Ovary (tissue), 9 donors: ENCODE results near the gene TMEM117. TPM values are rescaled to one million over a fixed set of nuclear protein-coding genes. Genes with fewer than 3 reads are reported as not detected.

Experiments used
- DNase-seq, 5 donors: peaks; one replicate each; pipeline ENCODE4 v3.0.0-alpha.2; 2019 to 2020
- H3K27ac ChIP-seq, 2 donors: fragments of 200-600 bp; one replicate each; pipeline versions ENCODE4 v1.5.1 to v1.8.0; 2019 to 2022
- H3K27me3 ChIP-seq: fragments of 200-600 bp; one replicate; pipeline ENCODE4 v1.8.0; 2022
- H3K36me3 ChIP-seq: fragments of 200-600 bp; sonication (generic); one replicate; pipeline ENCODE4 v1.5.1; 2019
- H3K4me1 ChIP-seq: one replicate; pipeline ENCODE4 v1.8.1; 2013; ENCODE audit warnings: mild to moderate bottlenecking, moderate library complexity; ENCODE audit not compliant: insufficient read depth
- H3K4me3 ChIP-seq: fragments of 200-600 bp; sonication (generic); one replicate; pipeline ENCODE4 v1.5.1; 2017
- H3K9me3 ChIP-seq, 2 donors: fragments of 200-600 bp in 1 of 2; sonication (generic) in 1 of 2; one replicate each; pipeline versions ENCODE4 v1.5.1 to v1.8.1; 2013 to 2019; ENCODE audit warnings: mild to moderate bottlenecking in 1 of 2, moderate library complexity in 1 of 2
- CTCF ChIP-seq, 3 donors: fragments of 450-650 bp in 2 of 3; fragments of 200-600 bp in 1 of 3; IDR thresholded peaks; one replicate each; pipeline versions ENCODE4 v1.5.1 to v1.8.0; 2016 to 2022; ENCODE audit warnings: antibody characterized with exemption in 3 of 3, mild to moderate bottlenecking in 1 of 3
- EP300 ChIP-seq: sonication (generic); formaldehyde crosslinking; IDR thresholded peaks from one replicate; pipeline ENCODE4 v1.6.1; 2017; ENCODE audit warnings: antibody characterized with exemption
- POLR2A ChIP-seq: fragments of 450-650 bp; IDR thresholded peaks from one replicate; pipeline ENCODE4 v1.6.1; 2017; ENCODE audit warnings: antibody characterized with exemption, mild to moderate bottlenecking, moderate library complexity
- WGBS, 3 donors: extraction: QIAGEN DNeasy Blood & Tissue Kit in 1 of 3; methylation state at CpG; one replicate each; pipeline versions ENCODE4 v1.1.5 to v1.1.7; 2013 to 2017; 5-methylcytosine and 5-hydroxymethylcytosine counted together
- intact Hi-C, 4 donors: fragments of 100-400 bp; cut with DNase I; formaldehyde crosslinking; loops; one replicate each; pipeline versions ENCODE4 v1.11.0 to v1.15.1; 2022 to 2023
- polyA plus RNA-seq, 2 donors: library from polyadenylated mRNA; stranded (reverse); fragments of 200-250 nt in 1 of 2; fragments of 350-450 nt in 1 of 2; fragmentation: Illumina TruSeq in 1 of 2; extraction: RNeasy Lipid Tissue Mini Kit (QIAGEN cat#74804) in 1 of 2; gene quantifications; one replicate each; pipeline ENCODE4 v1.2.3, GENCODE V29; 2013 to 2014
- total RNA-seq, 7 donors: library from RNA; depleted of rRNA in 2 of 7; stranded (reverse); fragments of >200 nt in 2 of 7; fragmentation: NEBNext Ultra II Directional in 3 of 7; extraction: Animal tissue kit (Norgen Biotek cat#: 25700) in 3 of 7; gene quantifications; one replicate each; pipeline versions ENCODE4 v1.1.0 to v1.2.4, GENCODE V29; 2016 to 2023
- donor health status: DM: no; HTN: no; CAD: no; lungs with moderate emphysema.
- donor health status: DM: no; HTN: no; CAD: no.
- donor health status: Bipolar disorder and iron deficiency.
- donor health status: DM: yes; HTN: yes; CAD: no.
- donor health status: DM: no; HTN: no; CAD: no.
- donor health status: DM: yes; HTN: yes; CAD: no.

TMEM117 gene
- total and polyA plus RNA-seq, 9 donors, result 3.5 to 19.3 (median 6.3) TPM

DNA sequence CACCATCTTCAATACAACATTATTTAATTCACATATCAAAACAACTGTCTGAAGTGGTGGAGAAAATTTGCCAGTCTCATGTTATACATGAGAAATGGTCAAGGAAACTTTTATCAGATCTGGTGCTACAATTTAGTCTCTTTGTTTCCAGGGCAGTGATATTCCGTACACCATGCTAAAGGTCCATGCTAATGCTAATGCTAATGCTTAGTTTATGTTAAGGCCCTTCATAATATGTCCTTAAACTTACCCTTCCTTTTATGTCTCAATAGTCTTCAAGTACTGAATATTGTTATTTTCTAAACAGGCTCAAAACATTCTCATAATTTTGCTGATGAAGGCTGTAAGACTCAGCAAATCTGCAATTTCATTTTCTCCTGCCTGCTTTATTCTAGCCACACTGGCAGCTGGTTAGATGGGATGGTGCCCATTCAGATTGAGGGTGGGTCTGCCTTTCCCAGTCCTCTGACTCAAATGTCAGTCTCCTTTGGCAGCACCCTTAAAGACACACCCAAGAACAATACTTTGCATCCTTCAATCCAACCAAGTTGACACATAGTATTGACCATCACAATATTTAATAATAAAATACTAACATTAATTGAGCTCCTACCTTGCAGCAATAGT is 59.8 kb downstream of the TMEM117 start:
- intact Hi-C loops, result no loop called here
- Histone ChIP-seq H3K36me3 (no peaks in the 10 kb centered on the region), H3K9me3 (no peaks in the 10 kb centered on the region), H3K4me1 (no peaks in the 10 kb centered on the region), H3K4me3 (no peak overlapping the region), H3K27ac (no peak overlapping the region), H3K27me3 (no peaks in the 10 kb centered on the region)
- no peak for DNase-seq
- no peak for TF ChIP-seq EP300
- TF ChIP-seq CTCF (IDR thresholded peaks at IDR 0.05), result no peak
- TF ChIP-seq POLR2A, result no peak
- 92 to 97% (median 97%) methylated on average over 1 of the region's 1 CpG for WGBS, 3 donors

- Histone ChIP-seq H3K4me3 (no peak overlapping the region), H3K4me1 (no peaks in the 10 kb centered on the region), H3K9me3 (no peaks in the 10 kb centered on the region), H3K27me3 (no peaks in the 10 kb centered on the region), H3K36me3 (no peaks in the 10 kb centered on the region), H3K27ac (no peak overlapping the region)
- 93 to 100% (median 95%) methylated on average over 1 of the region's 1 CpG for WGBS, 3 donors
- no peak for DNase-seq
- intact Hi-C loops, result no loop called here
- TF ChIP-seq POLR2A, result no peak
Observed at GRCh38 chr12:43896496-43896895, 60.6 kb downstream of the TMEM117 start.

DNA sequence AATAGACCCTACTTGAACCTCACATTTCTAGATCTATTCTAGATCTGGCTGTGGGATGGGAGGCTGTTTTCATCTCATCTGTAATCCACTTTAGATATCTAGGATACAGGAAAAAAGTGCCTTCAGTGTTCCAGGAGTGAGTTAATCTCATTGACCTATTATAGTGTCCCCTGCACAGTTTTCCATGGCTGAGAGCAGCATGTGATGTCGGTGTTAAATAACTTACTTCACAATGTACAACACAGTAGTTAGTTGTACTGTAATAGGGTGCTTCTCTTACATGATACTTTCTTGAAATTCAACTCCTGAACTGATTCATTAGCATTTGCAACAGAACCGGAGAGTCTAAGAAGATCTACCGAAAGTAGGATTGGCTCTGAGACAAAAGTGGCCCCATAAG is 62.6 kb downstream of the TMEM117 start:
- no peaks in the 10 kb centered on the region for H3K9me3 ChIP-seq
- H3K36me3 ChIP-seq, result no peaks in the 10 kb centered on the region
- H3K27ac ChIP-seq, result no peak overlapping the region
- H3K4me3 ChIP-seq, result no peak overlapping the region
- TF ChIP-seq POLR2A, result no peak
- TF ChIP-seq EP300, result no peak
- no peak for TF ChIP-seq CTCF (IDR thresholded peaks at IDR 0.05)
- WGBS, 3 donors, result 79 to 87% (median 84%) methylated on average over 3 of the region's 3 CpGs
- intact Hi-C loops, result no loop called here
- no peak for DNase-seq
- no peaks in the 10 kb centered on the region for H3K4me1 ChIP-seq
- no peaks in the 10 kb centered on the region for H3K27me3 ChIP-seq

GRCh38 chr12:43899574-43899973 is 63.7 kb downstream of the TMEM117 start:
- intact Hi-C loops, result no loop called here

More at GRCh38 chr12:43899574-43899973, 63.7 kb downstream of the TMEM117 start:
- H3K4me1 ChIP-seq, result no peaks in the 10 kb centered on the region
- H3K4me3 ChIP-seq, result no peak overlapping the region
- no peak for DNase-seq
- H3K9me3 ChIP-seq, result no peaks in the 10 kb centered on the region
- no peak overlapping the region for H3K27ac ChIP-seq
- no peaks in the 10 kb centered on the region for H3K36me3 ChIP-seq
- no peaks in the 10 kb centered on the region for H3K27me3 ChIP-seq
- TF ChIP-seq CTCF (IDR thresholded peaks at IDR 0.05) (no peak), EP300 (no peak), POLR2A (no peak)
